Panc1 (cell line): ENCODE measurements around the gene FUCA2. TPM values are rescaled to one million over a fixed set of nuclear protein-coding genes. Genes with fewer than 3 reads are reported as not detected.

Experiments
- ATAC-seq: fragments of 200-7000 bp; cut with Tn5 transposase; 2 replicates; pipeline ENCODE4 v1.9.1; 2020; ENCODE audit warnings: mild to moderate bottlenecking, moderate library complexity
- BruUV-seq: library from RNA; stranded (reverse); fragments of 400-500 nt; replicated peaks from 2 replicates; lab custom pipeline; 2021; lab: Mats Ljungman, UMichigan
- CTCF ChIA-PET: fragments of 300-600 bp; sonication (Branson Sonifier 250); formaldehyde crosslinking; loops from one replicate; lab custom pipeline; 2022; ENCODE audit warnings: antibody characterized with exemption; lab: Charles Lee
- POLR2A ChIA-PET: fragments of 300-600 bp; sonication (Branson Sonifier 250); formaldehyde crosslinking; loops from one replicate; lab custom pipeline; 2022; ENCODE audit warnings: antibody characterized with exemption; lab: Charles Lee
- DNase-seq: peaks from one replicate; pipeline ENCODE4 v3.0.0-alpha.2; 2010; ENCODE audit warnings: low read depth, low spot score
- H3K27ac ChIP-seq: 2 replicates; pipeline ENCODE4 v1.5.1; 2011; ENCODE audit warnings: mild to moderate bottlenecking, low read length, inconsistent platforms
- H3K27me3 ChIP-seq: fragments of 200-500 bp; sonication (Bioruptor generic); 2 replicates; pipeline ENCODE4 v1.6.0; 2014; ENCODE audit warnings: low read length, inconsistent platforms; ENCODE audit not compliant: control insufficient read depth, insufficient read depth
- H3K36me3 ChIP-seq: fragments of 200-500 bp; sonication (Bioruptor generic); 2 replicates; pipeline ENCODE4 v1.5.1; 2014; ENCODE audit warnings: inconsistent platforms, mild to moderate bottlenecking, low read length, moderate library complexity; ENCODE audit not compliant: control insufficient read depth, insufficient read depth
- H3K4me1 ChIP-seq: 2 replicates; pipeline ENCODE4 v1.5.1; 2011; ENCODE audit warnings: inconsistent platforms, mild to moderate bottlenecking, low read length, moderate library complexity; ENCODE audit not compliant: control insufficient read depth, insufficient read depth
- H3K4me3 ChIP-seq, 2 experiments: 2 replicates each; pipeline ENCODE4 v1.5.1; 2011 to 2012; ENCODE audit warnings: low read depth in 2 of 2, low read length in 2 of 2, mild to moderate bottlenecking in 2 of 2, inconsistent platforms in 1 of 2, moderate library complexity in 1 of 2
- H3K9me3 ChIP-seq: fragments of 200-500 bp; sonication (Bioruptor generic); 2 replicates; pipeline ENCODE4 v1.5.1; 2014; ENCODE audit warnings: low read depth, mild to moderate bottlenecking, inconsistent platforms, low read length, moderate library complexity; ENCODE audit not compliant: control insufficient read depth, insufficient read depth
- CTCF ChIP-seq: fragments of 450-650 bp; IDR thresholded peaks from 2 replicates; pipeline ENCODE4 v1.5.1; 2017; ENCODE audit warnings: mild to moderate bottlenecking
- POLR2AphosphoS5 ChIP-seq: IDR thresholded peaks from 2 replicates; pipeline ENCODE4 v1.6.1; 2012; ENCODE audit warnings: mild to moderate bottlenecking, low read depth, low read length, moderate library complexity
- REST ChIP-seq, 2 experiments: IDR thresholded peaks; 2 replicates each; pipeline ENCODE4 v1.6.1; 2011 to 2012; ENCODE audit warnings: low read depth in 2 of 2, control low read depth in 1 of 2, low read length in 1 of 2, mild to moderate bottlenecking in 1 of 2, moderate library complexity in 1 of 2; ENCODE audit not compliant: insufficient read depth in 1 of 2
- SIN3A ChIP-seq: IDR thresholded peaks from 2 replicates; pipeline ENCODE4 v1.6.1; 2012; ENCODE audit warnings: low read depth, mild to moderate bottlenecking, low read length, moderate library complexity, borderline replicate concordance; ENCODE audit not compliant: insufficient read depth
- TCF7L2 ChIP-seq: IDR thresholded peaks from 2 replicates; pipeline ENCODE4 v1.6.1; 2011; ENCODE audit warnings: mild to moderate bottlenecking, low read depth, low read length, inconsistent platforms
- in situ Hi-C: cut with HindIII; loops from 2 replicates; pipeline ENCODE4 v1.10.0; 2016; ENCODE audit warnings: low sequenced_read_pairs, low pct_unique_long_range_greater_than_20kb
- intact Hi-C: fragments of 100-400 bp; cut with micrococcal nuclease; formaldehyde crosslinking; loops from one replicate; pipeline ENCODE4 v1.10.0; 2022; ENCODE audit not compliant: unreplicated experiment
- total RNA-seq: library from RNA; stranded (reverse); gene quantifications from one replicate; pipeline ENCODE4 v1.2.1, GENCODE V29; 2021; ENCODE audit not compliant: unreplicated experiment

Gene FUCA2
- total RNA-seq, 1 experiment from 2014 or later: 68.1 TPM

DNA sequence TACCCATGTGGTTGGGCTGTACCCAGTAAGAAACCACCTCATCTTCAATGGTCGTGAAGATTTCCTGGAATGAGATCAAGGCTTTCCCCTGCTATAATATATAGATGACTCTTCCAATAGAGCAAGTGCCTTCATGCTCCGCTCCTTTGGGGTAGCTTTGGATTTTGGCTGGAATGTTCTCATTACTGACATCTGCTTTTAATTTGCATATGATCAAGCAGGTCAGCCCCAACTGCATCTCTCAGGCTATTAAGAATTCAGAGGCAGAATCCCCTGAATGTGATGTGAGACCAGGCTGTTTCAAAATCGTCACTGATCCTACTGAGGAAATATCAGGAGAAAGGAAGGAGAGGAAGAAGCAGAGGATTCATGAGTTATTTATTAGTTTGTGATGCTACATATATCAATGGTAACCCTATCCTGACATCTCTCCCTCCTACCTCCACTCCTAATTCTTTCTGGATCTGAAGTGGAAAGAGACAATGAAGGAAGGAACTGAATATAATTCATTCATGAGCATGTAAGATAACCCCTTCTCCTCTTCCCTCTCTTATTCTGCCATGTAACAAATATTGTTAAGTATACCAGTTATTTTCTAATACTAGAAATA lies 47.6 kb upstream of the FUCA2 start:
- Histone ChIP-seq H3K27me3 (no peaks in the 10 kb centered on the region), H3K4me1 (peaks cover 14% of the 10 kb centered on the region), H3K27ac (no peak overlapping the region), H3K36me3 (no peaks in the 10 kb centered on the region), H3K4me3 (no peak overlapping the region), H3K9me3 (no peaks in the 10 kb centered on the region)
- CTCF ChIA-PET: no interaction called here
- TF ChIP-seq CTCF: no peak
- TF ChIP-seq REST (IDR thresholded peaks at IDR 0.05; ENCODE audit: insufficient read depth in 1 of 2, low read depth in 2 of 2, low read length in 1 of 2): no peak
- TF ChIP-seq POLR2AphosphoS5: no peak
- intact Hi-C loops (no loop called here), in situ Hi-C loops (no loop called here)
- POLR2A ChIA-PET: interaction anchor here (0.6 kb wide), 1 partner anchor 350 kb away, joined by 5 read pairs; no protein-coding TSS in a partner anchor
- DNase-seq: no peak
- ATAC-seq: no peak
- no TSS peak for BruUV-seq

DNA sequence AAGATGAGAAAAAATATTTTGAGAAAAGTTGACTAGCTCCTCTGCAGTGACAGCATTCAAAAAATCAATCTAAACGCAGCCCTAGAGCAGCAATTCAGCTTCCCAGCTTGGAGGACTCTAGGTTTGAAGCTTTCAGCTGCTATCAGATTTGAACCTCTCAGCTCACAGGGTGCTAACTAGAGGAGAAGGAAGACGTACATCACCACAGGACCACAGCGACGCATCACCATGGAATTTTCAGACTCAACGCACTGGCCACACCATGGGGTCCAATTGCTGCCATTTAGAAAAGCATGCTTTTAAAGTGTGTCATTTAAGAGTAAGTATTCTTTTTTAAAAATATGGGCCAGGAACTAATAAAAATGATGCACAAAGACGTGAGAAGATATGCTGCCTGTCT lies 45.0 kb upstream of the FUCA2 start:
- Histone ChIP-seq H3K27me3 (no peaks in the 10 kb centered on the region), H3K9me3 (no peaks in the 10 kb centered on the region), H3K36me3 (no peaks in the 10 kb centered on the region), H3K4me3 (no peak overlapping the region), H3K4me1 (peaks cover 17% of the 10 kb centered on the region), H3K27ac (no peak overlapping the region)
- no TSS peak for BruUV-seq
- DNase-seq (no peak), ATAC-seq (no peak)
- in situ Hi-C loops: no loop called here
- ChIA-PET CTCF (no interaction called here), POLR2A (no interaction called here)
- intact Hi-C loops: no loop called here
- TF ChIP-seq TCF7L2 (no peak), CTCF (no peak)

GRCh38 chr6:143555582-143555981 lies 44.1 kb upstream of the FUCA2 start:
- intact Hi-C loops: no loop called here
- in situ Hi-C loops: no loop called here
- TF ChIP-seq POLR2AphosphoS5 (no peak), TCF7L2 (no peak), CTCF (no peak), SIN3A (no peak), REST (IDR thresholded peaks at IDR 0.05; ENCODE audit: insufficient read depth in 1 of 2, low read depth in 2 of 2, low read length in 1 of 2) (no peak)
- no peaks in the 10 kb centered on the region for H3K9me3 ChIP-seq
- H3K27me3 ChIP-seq: no peaks in the 10 kb centered on the region
- POLR2A ChIA-PET: no interaction called here
- H3K36me3 ChIP-seq: no peaks in the 10 kb centered on the region
- H3K4me3 ChIP-seq: no peak overlapping the region
- H3K4me1 ChIP-seq: peaks cover 17% of the 10 kb centered on the region
- BruUV-seq: no TSS peak
- H3K27ac ChIP-seq: peak overlapping the region; percentile 48; the same call in 1 of the 2 replicates
- CTCF ChIA-PET: no interaction called here
- DNase-seq: no peak
- no peak for ATAC-seq
